Osteocyte (in vitro differentiated cells): ENCODE data around the gene WBP2. TPM values are rescaled to one million over a fixed set of nuclear protein-coding genes. Genes with fewer than 3 reads are reported as not detected.
A peak's percentile ranks its signal among the peaks of the same experiment; 100 is the strongest.

Experiments used
- DNase-seq: peaks from one replicate; pipeline ENCODE4 v3.0.0; 2021; ENCODE audit warnings: mixed read lengths; ENCODE audit not compliant: unreplicated experiment; ENCODE audit errors: extremely low spot score
- H3K27ac Mint-ChIP-seq: one replicate; pipeline ENCODE4 v1.8.0; 2021; ENCODE audit warnings: mild to moderate bottlenecking, mixed read lengths; ENCODE audit not compliant: unreplicated experiment
- H3K27me3 Mint-ChIP-seq: one replicate; pipeline ENCODE4 v1.8.0; 2021; ENCODE audit warnings: mixed read lengths; ENCODE audit not compliant: unreplicated experiment
- H3K36me3 Mint-ChIP-seq: one replicate; pipeline ENCODE4 v1.8.0; 2021; ENCODE audit warnings: mixed read lengths; ENCODE audit not compliant: unreplicated experiment
- H3K4me1 Mint-ChIP-seq: one replicate; pipeline ENCODE4 v1.8.0; 2021; ENCODE audit warnings: mixed read lengths; ENCODE audit not compliant: unreplicated experiment
- H3K4me3 Mint-ChIP-seq: one replicate; pipeline ENCODE4 v1.8.0; 2021; ENCODE audit warnings: mild to moderate bottlenecking, moderate library complexity, mixed read lengths; ENCODE audit not compliant: unreplicated experiment
- H3K9me3 Mint-ChIP-seq: one replicate; pipeline ENCODE4 v1.8.0; 2021; ENCODE audit warnings: mixed read lengths; ENCODE audit not compliant: unreplicated experiment
- total RNA-seq: library from RNA; stranded (reverse); gene quantifications from 2 replicates; pipeline ENCODE4 v1.2.1, GENCODE V29; 2021
- TF ChIP-seq, protein P1 (sequence below): fragments of 200-600 bp; sonication (generic); IDR thresholded peaks from 2 replicates; pipeline ENCODE4 v1.5.0; 2021; ENCODE audit warnings: antibody characterized with exemption, mild to moderate bottlenecking, moderate library complexity

Gene WBP2
- total RNA-seq, 1 donor from 2014 or later: 88.2 TPM

DNA sequence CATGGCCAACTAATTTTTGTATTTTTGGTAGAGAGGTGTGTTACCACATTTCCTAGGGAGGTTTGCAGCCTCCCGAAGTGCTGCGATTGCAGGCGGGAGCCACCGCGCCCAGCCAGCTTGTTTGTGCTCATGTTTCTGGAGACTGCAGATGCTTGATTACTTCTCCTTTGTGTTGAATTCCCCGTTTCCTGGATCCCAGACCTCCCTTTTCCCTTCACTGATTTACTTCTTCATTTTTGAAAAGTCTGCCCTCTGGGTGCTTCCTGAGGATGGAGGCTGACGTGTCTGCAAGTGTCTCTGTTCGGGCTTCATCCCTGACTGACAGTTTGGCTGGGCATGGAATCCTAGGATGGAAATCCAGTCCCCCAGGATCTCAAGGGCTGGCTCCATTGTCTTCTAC lies 30.3 kb upstream of the WBP2 start:
- no peak overlapping the region for H3K27ac Mint-ChIP-seq
- TF ChIP-seq, protein P1, sequence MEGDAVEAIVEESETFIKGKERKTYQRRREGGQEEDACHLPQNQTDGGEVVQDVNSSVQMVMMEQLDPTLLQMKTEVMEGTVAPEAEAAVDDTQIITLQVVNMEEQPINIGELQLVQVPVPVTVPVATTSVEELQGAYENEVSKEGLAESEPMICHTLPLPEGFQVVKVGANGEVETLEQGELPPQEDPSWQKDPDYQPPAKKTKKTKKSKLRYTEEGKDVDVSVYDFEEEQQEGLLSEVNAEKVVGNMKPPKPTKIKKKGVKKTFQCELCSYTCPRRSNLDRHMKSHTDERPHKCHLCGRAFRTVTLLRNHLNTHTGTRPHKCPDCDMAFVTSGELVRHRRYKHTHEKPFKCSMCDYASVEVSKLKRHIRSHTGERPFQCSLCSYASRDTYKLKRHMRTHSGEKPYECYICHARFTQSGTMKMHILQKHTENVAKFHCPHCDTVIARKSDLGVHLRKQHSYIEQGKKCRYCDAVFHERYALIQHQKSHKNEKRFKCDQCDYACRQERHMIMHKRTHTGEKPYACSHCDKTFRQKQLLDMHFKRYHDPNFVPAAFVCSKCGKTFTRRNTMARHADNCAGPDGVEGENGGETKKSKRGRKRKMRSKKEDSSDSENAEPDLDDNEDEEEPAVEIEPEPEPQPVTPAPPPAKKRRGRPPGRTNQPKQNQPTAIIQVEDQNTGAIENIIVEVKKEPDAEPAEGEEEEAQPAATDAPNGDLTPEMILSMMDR: no peak
- peaks cover 3% of the 10 kb centered on the region for H3K36me3 Mint-ChIP-seq
- no peaks in the 10 kb centered on the region for H3K27me3 Mint-ChIP-seq
- H3K9me3 Mint-ChIP-seq: no peaks in the 10 kb centered on the region
- H3K4me3 Mint-ChIP-seq: no peak overlapping the region
- H3K4me1 Mint-ChIP-seq: peaks cover 6% of the 10 kb centered on the region
- DNase-seq: no peak

DNA sequence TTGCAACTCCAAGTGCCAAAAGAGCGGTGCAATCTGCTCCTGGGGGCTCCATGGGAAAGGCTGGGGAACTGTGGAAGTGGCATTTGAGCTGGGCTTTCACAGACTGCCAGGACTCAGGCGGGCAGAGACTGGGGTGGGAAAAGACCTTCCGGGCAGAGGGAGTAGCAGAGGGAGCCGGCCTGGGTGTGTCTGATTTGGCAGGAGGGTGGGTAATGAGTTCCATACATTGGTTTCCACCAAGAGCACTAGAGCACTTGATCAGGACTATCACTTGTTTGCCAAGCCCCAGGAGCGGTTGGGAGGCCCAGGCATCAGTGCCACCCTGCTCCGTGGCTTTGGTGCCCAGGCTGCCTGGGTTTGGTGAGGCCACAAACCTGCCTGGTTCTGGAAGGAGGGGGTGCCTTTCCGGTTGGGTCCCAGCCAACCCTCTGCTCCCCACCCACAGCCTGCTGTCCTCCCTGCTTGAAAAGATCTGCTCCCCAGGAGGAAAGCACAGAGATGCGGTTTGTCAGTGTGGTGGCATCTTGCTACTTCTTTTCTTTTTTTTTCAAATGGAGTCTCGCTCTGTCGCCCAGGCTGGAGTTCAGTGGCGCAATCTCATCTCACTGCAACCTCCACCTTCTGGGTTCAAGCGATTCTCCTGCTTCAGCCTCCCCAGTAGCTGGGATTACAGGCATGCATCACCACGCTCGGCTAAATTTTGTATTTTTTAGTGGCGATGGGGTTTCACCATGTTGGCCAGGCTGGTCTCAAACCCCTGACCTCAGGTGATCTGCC lies 26.7 kb upstream of the WBP2 start:
- no peak for DNase-seq
- H3K9me3 Mint-ChIP-seq: no peaks in the 10 kb centered on the region
- no peak overlapping the region for H3K4me3 Mint-ChIP-seq
- TF ChIP-seq, protein P1: no peak
- H3K27me3 Mint-ChIP-seq: no peaks in the 10 kb centered on the region
- H3K4me1 Mint-ChIP-seq: peaks cover 20% of the 10 kb centered on the region
- no peak overlapping the region for H3K27ac Mint-ChIP-seq
- H3K36me3 Mint-ChIP-seq: no peaks in the 10 kb centered on the region

GRCh38 chr17:75880266-75880665 lies 25.1 kb upstream of the WBP2 start:
- DNase-seq: no peak
- no peak overlapping the region for H3K4me3 Mint-ChIP-seq
- TF ChIP-seq, protein P1: no peak

GRCh38 chr17:75878174-75878998 lies 23.3 kb upstream of the WBP2 start, which contains the start of gene TRIM47:
Gene TRIM47, minus strand, starts transcription at chr17:75878581. Its CDS starts 33 bp downstream, at chr17:75878548.
- TF ChIP-seq, protein P1: peak; percentile 27

More at GRCh38 chr17:75880266-75880665, 25.1 kb upstream of the WBP2 start:
- no peaks in the 10 kb centered on the region for H3K9me3 Mint-ChIP-seq
- H3K27me3 Mint-ChIP-seq: no peaks in the 10 kb centered on the region
- H3K36me3 Mint-ChIP-seq: no peaks in the 10 kb centered on the region
- peaks cover 36% of the 10 kb centered on the region for H3K4me1 Mint-ChIP-seq
- H3K27ac Mint-ChIP-seq: no peak overlapping the region

DNA sequence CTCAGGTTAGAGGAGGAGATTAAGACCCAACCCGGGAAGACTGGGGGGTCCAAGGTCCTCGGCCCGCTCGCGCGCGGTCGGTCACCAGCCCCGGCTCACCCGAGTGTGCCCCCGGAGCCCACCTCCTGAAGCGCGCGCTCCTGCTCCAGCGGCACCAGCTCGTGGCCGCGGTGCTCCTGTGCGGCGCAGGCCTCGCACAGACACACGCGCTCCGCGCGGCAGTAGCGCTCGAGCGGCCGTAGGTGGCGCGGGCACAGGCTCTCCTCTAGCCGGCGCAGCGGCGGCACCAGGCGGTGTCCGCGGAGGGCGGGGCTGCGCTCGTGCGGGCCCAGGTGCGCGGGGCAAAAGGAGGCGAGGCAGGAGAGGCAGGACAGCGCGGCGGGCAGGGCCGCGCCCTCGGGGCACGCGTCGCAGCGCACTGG lies 22.6 kb upstream of the WBP2 start:
- Mint-ChIP-seq H3K27me3 (no peaks in the 10 kb centered on the region), H3K9me3 (no peaks in the 10 kb centered on the region), H3K4me1 (peaks cover 58% of the 10 kb centered on the region)

More at GRCh38 chr17:75878174-75878998, 23.3 kb upstream of the WBP2 start, which contains the start of gene TRIM47:
- Mint-ChIP-seq H3K27me3 (no peaks in the 10 kb centered on the region), H3K4me3 (peak within 1 kb of the TSS; percentile 86), H3K4me1 (peaks cover 52% of the 10 kb centered on the region), H3K36me3 (peaks cover 2% of the 10 kb centered on the region), H3K27ac (peak within 1 kb of the TSS; percentile 99), H3K9me3 (no peaks in the 10 kb centered on the region)
- DNase-seq: no peak

More for the DNA sequence above, 22.6 kb upstream of the WBP2 start:
- TF ChIP-seq, protein P1: peak; percentile 56
- peak; percentile 89 for DNase-seq
- Mint-ChIP-seq H3K4me3 (peak overlapping the region; percentile 86), H3K36me3 (peaks cover 2% of the 10 kb centered on the region), H3K27ac (peak overlapping the region; percentile 99)
